Heart left ventricle (tissue), 16 donors: ENCODE data around the gene RNASE12. TPM values are rescaled to one million over a fixed set of nuclear protein-coding genes. Genes with fewer than 3 reads are reported as not detected.
"Not testable (repeated sequence)": the region's sequence is repeated elsewhere in the genome, so short reads cannot be mapped to it uniquely, and the experiment has no call there.

Source experiments
- ATAC-seq, 4 donors: fragments of 200-7000 bp; cut with Tn5 transposase; one replicate each; pipeline ENCODE4 v1.9.1; 2020 to 2022; ENCODE audit warnings: moderate library complexity in 4 of 4, mild to moderate bottlenecking in 3 of 4, moderate number of reproducible peaks in 1 of 4
- DNase-seq, 5 donors: peaks; one replicate each; pipeline ENCODE4 v3.0.0-alpha.2; 2020
- H3K27ac ChIP-seq, 12 donors: fragments of 200-600 bp; sonication (generic) in 4 of 12; one replicate each; pipeline versions ENCODE4 v1.5.0 to v1.8.0; 2016 to 2022; ENCODE audit warnings: mild to moderate bottlenecking in 2 of 12
- H3K27me3 ChIP-seq, 9 donors: fragments of 200-600 bp; sonication (generic) in 2 of 9; one replicate each; pipeline versions ENCODE4 v1.5.1 to v1.8.0; 2016 to 2022; ENCODE audit warnings: mild to moderate bottlenecking in 3 of 9
- H3K36me3 ChIP-seq, 9 donors: fragments of 200-600 bp; sonication (generic) in 2 of 9; one replicate each; pipeline versions ENCODE4 v1.5.0 to v1.8.0; 2018 to 2022; ENCODE audit warnings: mild to moderate bottlenecking in 2 of 9
- H3K4me1 ChIP-seq, 12 donors: fragments of 200-600 bp; sonication (generic) in 4 of 12; one replicate each; pipeline versions ENCODE4 v1.5.0 to v1.8.0; 2016 to 2022; ENCODE audit warnings: mild to moderate bottlenecking in 3 of 12
- H3K4me3 ChIP-seq, 12 donors: fragments of 200-600 bp; sonication (generic) in 4 of 12; one replicate each; pipeline versions ENCODE4 v1.5.0 to v1.8.0; 2017 to 2022; ENCODE audit warnings: mild to moderate bottlenecking in 9 of 12, moderate library complexity in 4 of 12
- H3K9me3 ChIP-seq, 12 donors: fragments of 200-600 bp; sonication (generic) in 4 of 12; one replicate each; pipeline versions ENCODE4 v1.5.0 to v1.8.0; 2016 to 2022; ENCODE audit warnings: mild to moderate bottlenecking in 1 of 12
- CTCF ChIP-seq, 12 donors: fragments of 200-600 bp; sonication (generic) in 4 of 12; IDR thresholded peaks; one replicate each; pipeline versions ENCODE4 v1.5.0 to v1.8.0; 2018 to 2022; ENCODE audit warnings: antibody characterized with exemption in 12 of 12, mild to moderate bottlenecking in 5 of 12
- POLR2A ChIP-seq, 2 donors: fragments of 450-650 bp; IDR thresholded peaks; one replicate each; pipeline ENCODE4 v1.6.1; 2017; ENCODE audit warnings: antibody characterized with exemption in 2 of 2, mild to moderate bottlenecking in 2 of 2, moderate library complexity in 2 of 2
- WGBS, 4 donors: extraction: QIAGEN DNeasy Blood & Tissue Kit in 2 of 4; methylation state at CpG; one replicate each; pipeline versions ENCODE4 v1.1.5 to v1.1.7; 2013 to 2018; 5-methylcytosine and 5-hydroxymethylcytosine counted together
- intact Hi-C, 10 donors: fragments of 100-400 bp; cut with DNase I; formaldehyde crosslinking; loops; one replicate each; pipeline versions ENCODE4 v1.11.1 to v1.14.2; 2022
- polyA plus RNA-seq, 2 donors: library from polyadenylated mRNA; stranded (reverse); fragments of 200-250 nt; gene quantifications; one replicate each; pipeline ENCODE4 v1.2.3, GENCODE V29; 2013
- total RNA-seq, 9 donors: library from RNA; depleted of rRNA in 2 of 9; stranded (reverse); fragments of >200 nt in 2 of 9; fragmentation: NEBNext Ultra II Directional in 3 of 9; extraction: Animal tissue kit (Norgen Biotek cat#: 25700) in 3 of 9; gene quantifications; one replicate each; pipeline versions ENCODE4 v1.1.0 to v1.2.4, GENCODE V29; 2016 to 2023
- donor health status: ischemic (EF 13 %, LVEDD 7.1; RV severe dilation, severe dysfunction).
- donor health status: healthy with polysubstance abuse.
- donor health status: DM: no; HTN: yes; CAD: no.
- donor health status: DM: no; HTN: no; CAD: no.
- donor health status: ischemic (EF 25% LVEDD 6.9; RV normal size, moderate dysfunction).
- donor health status: ischemic (EF 25% LVEDD 5.7; RV mildly dilated, moderate dysfunction).
- donor health status: healthy.
- donor health status: DM: yes; HTN: yes; CAD: no.
- donor health status: ischemic (EF 35%, LVEDD 5.7; RV mildly dilated, moderate dysfunction).
- donor health status: nonischemic (EF 11% LVEDD 7.7; RV severe dilation, severe dysfunction).
- donor health status: DM: yes; HTN: yes; CAD: no.
- donor health status: PGD.
- donor health status: ischemic (EF 29% LVEDD 5.4; RV normal size, mild dysfunction).
- donor health status: nonischemic (EF 23%, LVEDD 6.1; RV moderate dilation, normal function).

RNASE12 gene
- total and polyA plus RNA-seq, 11 donors: not detected

GRCh38 chr14:20622816-20623291 lies 31.7 kb upstream of the RNASE12 start:
- WGBS, 4 donors: 21 to 25% (median 23%) methylated on average over 29 of the region's 29 CpGs
- Histone ChIP-seq H3K9me3 (peaks cover 0 to 6% (median 0%) of the 10 kb centered on the region in 12 donors), H3K4me1 (peaks cover 0 to 49% (median 10%) of the 10 kb centered on the region in 12 donors), H3K4me3 (peak overlapping the region in 4 of 12 donors; percentile 9 to 28 (median 22)), H3K36me3 (no peaks in the 10 kb centered on the region), H3K27ac (no peak overlapping the region), H3K27me3 (peaks cover 0 to 27% (median 0%) of the 10 kb centered on the region in 9 donors)
- peak in 1 of 4 donors; percentile 24 for ATAC-seq
- intact Hi-C loops: no loop called here
- no peak for DNase-seq
- TF ChIP-seq CTCF (IDR thresholded peaks at IDR 0.05) (no peak), POLR2A (IDR thresholded peaks at IDR 0.05) (no peak)

- intact Hi-C loops: no loop called here
- 57 to 69% (median 60%) methylated on average over 2 of the region's 2 CpGs for WGBS, 4 donors
- TF ChIP-seq POLR2A (IDR thresholded peaks at IDR 0.05) (no peak), CTCF (IDR thresholded peaks at IDR 0.05) (no peak)
- H3K36me3 ChIP-seq: no peaks in the 10 kb centered on the region
- no peak overlapping the region for H3K4me3 ChIP-seq
- peaks cover 0 to 49% (median 7%) of the 10 kb centered on the region in 12 donors for H3K4me1 ChIP-seq
- no peak for DNase-seq
- peaks cover 0 to 6% (median 0%) of the 10 kb centered on the region in 12 donors for H3K9me3 ChIP-seq
- peaks cover 0 to 9% (median 0%) of the 10 kb centered on the region in 9 donors for H3K27me3 ChIP-seq
- ATAC-seq: no peak
- H3K27ac ChIP-seq: no peak overlapping the region
These were observed 29.8 kb upstream of the RNASE12 start for GRCh38 chr14:20620798-20621478.

- 85 to 89% (median 87%) methylated on average over 6 of the region's 6 CpGs for WGBS, 4 donors
- not testable (repeated sequence) for DNase-seq, ATAC-seq, H3K36me3 ChIP-seq, H3K9me3 ChIP-seq, H3K27me3 ChIP-seq, H3K4me3 ChIP-seq, H3K27ac ChIP-seq
- peaks cover 0 to 43% (median 4%) of the 10 kb centered on the region in 12 donors for H3K4me1 ChIP-seq
- intact Hi-C loops: loop anchor here in 3 of 10 donors (10.0 kb wide), 3 partner anchors 235 to 475 kb away; partner anchors contain the start of gene ZNF219 (in 2 of the 3)
These were observed 28.5 kb upstream of the RNASE12 start for GRCh38 chr14:20619688-20620087.

GRCh38 chr14:20618271-20618749 lies 27.1 kb upstream of the RNASE12 start:
- Histone ChIP-seq H3K27me3 (peaks cover 0 to 3% (median 0%) of the 10 kb centered on the region in 9 donors), H3K27ac (peak overlapping the region in 1 of 12 donors; percentile 12), H3K9me3 (no peaks in the 10 kb centered on the region), H3K4me1 (peaks cover 0 to 43% (median 7%) of the 10 kb centered on the region in 12 donors), H3K36me3 (no peaks in the 10 kb centered on the region), H3K4me3 (no peak overlapping the region)
- TF ChIP-seq POLR2A (IDR thresholded peaks at IDR 0.05) (no peak), CTCF (IDR thresholded peaks at IDR 0.05) (no peak)
- intact Hi-C loops: loop anchor here in 3 of 10 donors (10.0 kb wide), 3 partner anchors 236 to 476 kb away; partner anchors contain the start of gene ZNF219 (in 2 of the 3)
- 60 to 69% (median 66%) methylated on average over 4 of the region's 4 CpGs for WGBS, 4 donors
- DNase-seq (no peak), ATAC-seq (no peak)
